ENCODE results near the gene STX8.

- TF ChIP-seq TAF1 (IDR thresholded peaks at IDR 0.05; ENCODE audit: borderline replicate concordance, insufficient read depth, low read length) (no peak), POLR2AphosphoS5 (IDR thresholded peaks at IDR 0.05; ENCODE audit: low read depth, low read length) (no peak), SIN3A (IDR thresholded peaks at IDR 0.05; ENCODE audit: borderline replicate concordance, insufficient read depth, low read length) (no peak)
Observed at GRCh38 chr17:9364837-9365430, 210.7 kb downstream of the STX8 start.
